ENCODE data around the gene DDX18.

- TF ChIP-seq, protein P1, sequence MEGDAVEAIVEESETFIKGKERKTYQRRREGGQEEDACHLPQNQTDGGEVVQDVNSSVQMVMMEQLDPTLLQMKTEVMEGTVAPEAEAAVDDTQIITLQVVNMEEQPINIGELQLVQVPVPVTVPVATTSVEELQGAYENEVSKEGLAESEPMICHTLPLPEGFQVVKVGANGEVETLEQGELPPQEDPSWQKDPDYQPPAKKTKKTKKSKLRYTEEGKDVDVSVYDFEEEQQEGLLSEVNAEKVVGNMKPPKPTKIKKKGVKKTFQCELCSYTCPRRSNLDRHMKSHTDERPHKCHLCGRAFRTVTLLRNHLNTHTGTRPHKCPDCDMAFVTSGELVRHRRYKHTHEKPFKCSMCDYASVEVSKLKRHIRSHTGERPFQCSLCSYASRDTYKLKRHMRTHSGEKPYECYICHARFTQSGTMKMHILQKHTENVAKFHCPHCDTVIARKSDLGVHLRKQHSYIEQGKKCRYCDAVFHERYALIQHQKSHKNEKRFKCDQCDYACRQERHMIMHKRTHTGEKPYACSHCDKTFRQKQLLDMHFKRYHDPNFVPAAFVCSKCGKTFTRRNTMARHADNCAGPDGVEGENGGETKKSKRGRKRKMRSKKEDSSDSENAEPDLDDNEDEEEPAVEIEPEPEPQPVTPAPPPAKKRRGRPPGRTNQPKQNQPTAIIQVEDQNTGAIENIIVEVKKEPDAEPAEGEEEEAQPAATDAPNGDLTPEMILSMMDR (conservative IDR thresholded peaks at IDR 0.05; ENCODE audit: low read depth, low read length): no peak
- no peak for TF ChIP-seq EZH2 (IDR thresholded peaks at IDR 0.05; ENCODE audit: borderline replicate concordance, low read depth, low read length, poor library complexity, severe bottlenecking)
Observed at GRCh38 chr2:117853316-117853715, 38.8 kb downstream of the DDX18 start.

Data from A673 (cell line).